GM20000 (cell line): ENCODE results near the gene ST6GALNAC5.
A peak's percentile ranks its signal among the peaks of the same experiment; 100 is the strongest.
"Not testable (repeated sequence)": the region's sequence is repeated elsewhere in the genome, so short reads cannot be mapped to it uniquely, and the experiment has no call there.

Experiments
- DNase-seq: peaks from one replicate; pipeline ENCODE4 v3.0.0; 2012; ENCODE audit warnings: low spot score
- CTCF ChIP-seq: IDR thresholded peaks from 2 replicates; pipeline ENCODE4 v1.5.1; 2012; ENCODE audit warnings: mild to moderate bottlenecking, control low read depth; ENCODE audit errors: extremely low read depth, missing control alignments

Gene ST6GALNAC5

GRCh38 chr1:76876655-76877395 lies 9.5 kb downstream of the ST6GALNAC5 start:
- DNase-seq: no peak
- no peak for TF ChIP-seq CTCF

- not testable (repeated sequence) for DNase-seq
These were observed 11.7 kb downstream of the ST6GALNAC5 start for GRCh38 chr1:76879014-76879413.

DNA sequence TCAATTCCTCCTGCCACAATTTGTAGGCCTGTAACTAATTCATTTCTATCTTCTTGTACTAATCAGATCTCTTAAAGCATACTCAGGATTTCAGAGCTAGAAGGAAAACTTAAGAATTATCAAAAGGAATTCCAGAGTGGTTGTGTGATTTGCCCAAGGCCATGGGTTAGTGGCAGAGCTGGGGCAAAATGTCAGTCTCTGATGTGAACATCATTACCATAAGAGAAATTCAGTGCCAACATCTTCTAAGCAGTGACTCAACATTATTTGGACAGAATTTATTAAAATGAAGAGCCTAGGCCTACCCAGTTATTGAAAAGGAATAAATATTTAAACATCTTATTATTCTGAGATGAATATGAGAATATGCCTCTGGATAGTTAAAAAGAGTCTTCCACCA lies 14.5 kb downstream of the ST6GALNAC5 start:
- no peak for TF ChIP-seq CTCF
- no peak for DNase-seq

DNA sequence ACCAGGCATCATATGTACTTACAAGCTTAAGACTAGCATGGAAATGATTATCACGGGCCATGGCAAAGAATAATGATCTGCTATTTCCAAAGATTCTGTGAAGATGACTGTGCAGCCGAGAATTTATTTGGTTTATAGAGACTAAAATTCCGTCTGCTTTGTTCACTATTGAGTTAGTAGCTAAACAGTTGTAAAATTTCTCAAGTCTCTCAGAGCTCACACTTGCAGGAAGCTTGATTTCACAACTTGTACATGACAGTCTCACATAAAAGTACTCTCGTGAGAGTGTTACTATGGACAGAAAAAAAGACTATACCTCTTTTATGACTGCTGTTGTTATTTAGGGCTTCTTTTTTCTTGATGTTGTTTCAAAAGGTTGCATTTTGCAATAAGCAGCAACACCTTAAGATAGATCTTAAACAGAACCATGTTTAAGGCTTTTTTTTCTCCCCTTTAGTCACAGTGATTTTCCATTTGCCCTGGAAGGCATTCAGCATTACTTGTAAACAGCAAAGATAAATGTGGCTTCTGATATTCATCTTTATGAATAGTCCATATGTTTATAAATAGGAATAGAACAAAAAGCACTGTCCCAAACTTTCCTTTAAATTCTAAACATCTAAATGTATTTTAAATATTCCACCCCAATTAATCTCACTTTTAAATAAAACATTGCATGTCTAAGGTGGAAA lies 24.8 kb downstream of the ST6GALNAC5 start:
- no peak for DNase-seq

GRCh38 chr1:76892675-76893074 lies 25.4 kb downstream of the ST6GALNAC5 start:
- no peak for DNase-seq
- no peak for TF ChIP-seq CTCF

More for the DNA sequence above, 24.8 kb downstream of the ST6GALNAC5 start:
- TF ChIP-seq CTCF: no peak

- DNase-seq: peak; percentile 41
- TF ChIP-seq CTCF: peak; percentile 43
These were observed 34.0 kb downstream of the ST6GALNAC5 start for GRCh38 chr1:76901158-76901767.

- no peak for TF ChIP-seq CTCF
- no peak for DNase-seq
These were observed 38.8 kb downstream of the ST6GALNAC5 start for GRCh38 chr1:76905876-76906595.
